DMS53 (cell line): Measurements from ENCODE around the gene RALA.
"Not testable (repeated sequence)": the region's sequence is repeated elsewhere in the genome, so short reads cannot be mapped to it uniquely, and the experiment has no call there.

Experiments used
- DNase-seq: peaks from one replicate; lab custom pipeline; 2025; lab: John Stamatoyannopoulos, UW

The RALA gene

GRCh38 chr7:39645482-39646407 lies 22.4 kb downstream of the RALA start:
- DNase-seq = no peak

GRCh38 chr7:39647816-39648215 lies 24.4 kb downstream of the RALA start:
- no peak for DNase-seq

GRCh38 chr7:39650676-39651075 lies 27.3 kb downstream of the RALA start:
- no peak for DNase-seq

GRCh38 chr7:39651265-39651664 lies 27.9 kb downstream of the RALA start:
- no peak for DNase-seq

- DNase-seq = peak; percentile 10
These were observed 33.0 kb downstream of the RALA start for GRCh38 chr7:39656415-39656814.

GRCh38 chr7:39659356-39660013 lies 36.1 kb downstream of the RALA start:
- no peak for DNase-seq

- no peak for DNase-seq
These were observed 38.6 kb downstream of the RALA start for GRCh38 chr7:39661960-39662359.

- DNase-seq = no peak
These were observed 39.9 kb downstream of the RALA start for GRCh38 chr7:39663263-39663662.

- DNase-seq = no peak
These were observed 40.7 kb downstream of the RALA start for GRCh38 chr7:39664057-39664456.

GRCh38 chr7:39664585-39664984 lies 41.2 kb downstream of the RALA start:
- DNase-seq = no peak

- DNase-seq = no peak
These were observed 43.2 kb downstream of the RALA start for GRCh38 chr7:39666562-39666961.

GRCh38 chr7:39667341-39667923 lies 44.1 kb downstream of the RALA start:
- DNase-seq = no peak

GRCh38 chr7:39668280-39668679 lies 44.9 kb downstream of the RALA start:
- DNase-seq = not testable (repeated sequence)

- DNase-seq = no peak
These were observed 46.7 kb downstream of the RALA start for GRCh38 chr7:39670052-39670451.

GRCh38 chr7:39670934-39671333 lies 47.6 kb downstream of the RALA start:
- DNase-seq = no peak

- DNase-seq = no peak
These were observed 48.8 kb downstream of the RALA start for GRCh38 chr7:39672176-39672575.

- no peak for DNase-seq
These were observed 50.5 kb downstream of the RALA start for GRCh38 chr7:39673868-39674267.

- DNase-seq = no peak
These were observed 51.0 kb downstream of the RALA start for GRCh38 chr7:39674406-39674805.

GRCh38 chr7:39676346-39676745 lies 53.0 kb downstream of the RALA start:
- DNase-seq = no peak

GRCh38 chr7:39678930-39679709 lies 55.7 kb downstream of the RALA start:
- no peak for DNase-seq

- not testable (repeated sequence) for DNase-seq
These were observed 56.5 kb downstream of the RALA start for GRCh38 chr7:39679874-39680273.

GRCh38 chr7:39681887-39682441 lies 58.6 kb downstream of the RALA start:
- no peak for DNase-seq
